Measurements from ENCODE around the gene ACTRT2. TPM values are rescaled to one million over a fixed set of nuclear protein-coding genes. Genes with fewer than 3 reads are reported as not detected.
A peak's percentile ranks its signal among the peaks of the same experiment; 100 is the strongest.

The ACTRT2 gene
- total and polyA plus RNA-seq, 7 experiments from 2014 or later, result not detected

DNA sequence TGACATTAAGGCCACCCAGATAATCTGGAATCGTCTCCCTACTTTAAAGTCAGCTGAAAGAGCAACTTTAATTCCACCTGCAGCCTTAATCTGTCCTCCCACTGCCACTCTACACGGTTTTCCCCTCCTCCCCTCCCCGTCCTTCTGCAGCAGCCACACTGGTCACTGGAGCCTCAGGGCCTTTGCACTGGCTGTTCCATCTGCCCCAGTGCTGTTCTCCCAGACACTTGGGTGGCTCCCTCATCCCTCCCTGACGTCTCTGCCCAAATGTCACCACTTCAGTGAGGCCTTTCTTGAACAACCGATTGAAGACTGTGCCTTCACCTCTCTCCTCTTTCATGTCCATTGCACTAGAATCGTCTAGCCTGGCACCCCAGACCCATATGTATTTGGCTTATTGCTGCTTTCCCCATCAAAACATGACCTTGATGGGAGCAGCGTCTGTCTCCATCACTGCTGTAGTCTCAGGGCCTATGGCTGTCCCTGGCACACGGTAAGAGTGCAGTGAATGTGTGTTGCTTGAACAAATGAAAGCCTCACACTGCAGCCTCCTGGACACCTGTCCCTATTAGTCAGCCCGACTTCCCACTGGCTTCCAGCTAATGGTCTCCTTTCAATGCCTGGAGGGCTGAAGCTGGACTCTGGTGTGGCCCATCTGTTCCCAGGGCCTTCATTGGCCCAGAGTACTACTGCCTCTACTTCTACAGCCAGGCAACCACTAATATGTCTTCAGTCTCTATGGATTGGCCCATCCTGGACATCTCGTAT, 37.2 kb downstream of the ACTRT2 start:
- H3K36me3 ChIP-seq (ENCODE audit: control insufficient read depth in 2 of 3, insufficient read depth in 3 of 3, low read length in 3 of 3), result no peaks in the 10 kb centered on the region
- H3K27me3 ChIP-seq (ENCODE audit: control insufficient read depth in 2 of 2, insufficient read depth in 2 of 2, low read length in 2 of 2), result no peaks in the 10 kb centered on the region
- ChIA-PET CTCF (no interaction called here), POLR2A (no interaction called here)
- no peak overlapping the region for H3K27ac ChIP-seq (ENCODE audit: low read depth, low read length)
- no peak for DNase-seq
- Mint-ChIP-seq H3K9me3 (peaks cover 0 to 4% (median 0%) of the 10 kb centered on the region in 11 donors), H3K4me3 (no peak overlapping the region), H3K27ac (peak overlapping the region in 1 of 9 donors; percentile 52), H3K27me3 (peaks cover 0 to 5% (median 0%) of the 10 kb centered on the region in 5 donors), H3K36me3 (no peaks in the 10 kb centered on the region), H3K4me1 (peaks cover 0 to 4% (median 0%) of the 10 kb centered on the region in 7 donors)
- H3K4me3 ChIP-seq (ENCODE audit: low read length), result no peak overlapping the region
- intact Hi-C loops (cut with micrococcal nuclease), result no loop called here
- H3K4me1 ChIP-seq (ENCODE audit: control insufficient read depth in 2 of 2, insufficient read depth in 2 of 2, low read length in 2 of 2), result no peaks in the 10 kb centered on the region
- ATAC-seq, result no peak
- no peaks in the 10 kb centered on the region for H3K9me3 ChIP-seq (ENCODE audit: control insufficient read depth in 2 of 3, low read length in 3 of 3)

DNA sequence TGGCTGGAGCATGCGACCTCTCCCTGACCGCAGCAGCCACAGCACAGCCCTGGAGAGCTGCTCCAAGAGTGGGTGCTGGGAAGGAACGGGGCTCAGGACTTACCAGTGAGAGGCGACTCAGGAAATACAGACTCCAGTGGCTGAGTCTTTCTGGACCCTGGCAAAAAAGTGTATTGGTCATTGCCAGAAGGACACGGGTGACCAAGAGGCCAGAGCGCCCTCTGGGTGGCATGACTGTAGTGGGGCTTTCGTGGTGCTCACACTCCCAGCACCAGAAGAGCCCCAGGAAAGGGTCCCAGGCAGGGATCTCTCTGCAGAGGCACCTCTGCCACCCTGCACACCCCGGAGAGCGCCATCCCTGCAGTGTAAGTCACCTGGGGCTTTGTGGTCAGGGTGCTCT, 38.9 kb downstream of the ACTRT2 start:
- H3K9me3 Mint-ChIP-seq, result peaks cover 0 to 4% (median 0%) of the 10 kb centered on the region in 11 donors
- CTCF ChIA-PET, result no interaction called here
- no peak overlapping the region for H3K4me3 Mint-ChIP-seq
- intact Hi-C loops (cut with micrococcal nuclease), result no loop called here
- H3K27me3 ChIP-seq (ENCODE audit: control insufficient read depth in 2 of 2, insufficient read depth in 2 of 2, low read length in 2 of 2), result no peaks in the 10 kb centered on the region
- peaks cover 0 to 2% (median 0%) of the 10 kb centered on the region in 5 donors for H3K27me3 Mint-ChIP-seq
- ATAC-seq, result no peak
- POLR2A ChIA-PET, result no interaction called here
- H3K4me3 ChIP-seq (ENCODE audit: low read length), result no peak overlapping the region
- H3K4me1 Mint-ChIP-seq, result peaks cover 0 to 4% (median 0%) of the 10 kb centered on the region in 7 donors
- no peak for DNase-seq
- no peaks in the 10 kb centered on the region for H3K36me3 Mint-ChIP-seq
- H3K36me3 ChIP-seq (ENCODE audit: control insufficient read depth in 2 of 3, insufficient read depth in 3 of 3, low read length in 3 of 3), result no peaks in the 10 kb centered on the region
- H3K27ac Mint-ChIP-seq, result no peak overlapping the region
- H3K27ac ChIP-seq (ENCODE audit: low read depth, low read length), result no peak overlapping the region
- H3K9me3 ChIP-seq (ENCODE audit: control insufficient read depth in 2 of 3, low read length in 3 of 3), result no peaks in the 10 kb centered on the region
- no peaks in the 10 kb centered on the region for H3K4me1 ChIP-seq (ENCODE audit: control insufficient read depth in 2 of 2, insufficient read depth in 2 of 2, low read length in 2 of 2)

DNA sequence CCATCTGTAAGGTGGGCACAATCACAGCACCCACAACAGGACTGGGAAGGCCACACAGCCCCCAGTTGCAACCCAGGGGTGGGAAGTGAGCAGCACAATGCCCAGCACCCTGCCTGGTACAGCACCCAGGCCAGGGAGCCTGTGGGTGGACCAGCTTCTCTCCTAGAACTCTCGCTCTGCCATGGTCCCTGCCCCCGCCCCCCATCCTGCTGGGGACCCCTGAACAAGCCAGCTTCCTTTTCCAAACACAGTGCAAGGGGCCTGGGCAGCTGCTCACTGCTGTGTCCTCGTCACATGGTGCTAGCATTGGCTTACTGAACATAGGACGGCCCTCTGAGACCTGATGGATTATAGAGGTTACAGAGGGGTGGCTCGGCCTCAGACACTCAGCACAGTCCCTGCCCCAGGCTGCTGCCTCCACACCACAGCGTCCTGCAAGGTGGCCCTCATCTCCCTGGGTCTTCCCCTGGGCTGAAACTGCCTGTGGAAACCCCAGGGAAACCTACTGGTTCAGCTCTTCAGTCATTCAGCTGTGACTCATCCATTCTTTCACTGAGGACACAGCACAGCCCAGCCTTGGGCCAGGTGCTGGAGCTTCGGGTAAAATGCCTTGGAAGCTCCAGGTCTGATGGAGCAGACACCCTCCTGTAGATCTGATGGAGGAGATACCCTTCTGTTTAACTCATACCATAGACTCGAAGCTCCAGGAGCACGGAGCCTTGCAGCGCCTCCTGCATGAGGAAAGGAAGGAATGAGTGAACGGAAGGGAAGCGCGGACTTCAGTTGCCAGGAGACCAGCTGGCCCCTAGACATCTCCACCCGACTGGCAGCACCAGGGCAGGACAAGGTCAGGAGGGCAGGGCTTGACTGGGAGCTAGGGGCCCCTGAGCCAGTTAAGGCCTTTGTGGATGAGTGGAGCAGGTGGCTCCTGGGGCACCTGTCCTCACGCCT, 39.6 kb downstream of the ACTRT2 start:
- ATAC-seq (no peak), DNase-seq (peak in 1 of 9 donors; percentile 6)
- POLR2A ChIA-PET, result interaction anchor here (0.7 kb wide), 1 partner anchor 27 kb away, joined by 3 read pairs; no protein-coding TSS in a partner anchor
- Mint-ChIP-seq H3K36me3 (no peaks in the 10 kb centered on the region), H3K4me3 (no peak overlapping the region), H3K9me3 (peaks cover 0 to 4% (median 0%) of the 10 kb centered on the region in 11 donors), H3K4me1 (peaks cover 0 to 4% (median 0%) of the 10 kb centered on the region in 7 donors), H3K27ac (no peak overlapping the region), H3K27me3 (peaks cover 0 to 3% (median 0%) of the 10 kb centered on the region in 5 donors)
- Histone ChIP-seq H3K4me1 (ENCODE audit: control insufficient read depth in 2 of 2, insufficient read depth in 2 of 2, low read length in 2 of 2) (no peaks in the 10 kb centered on the region), H3K27me3 (ENCODE audit: control insufficient read depth in 2 of 2, insufficient read depth in 2 of 2, low read length in 2 of 2) (no peaks in the 10 kb centered on the region), H3K9me3 (ENCODE audit: control insufficient read depth in 2 of 3, low read length in 3 of 3) (no peaks in the 10 kb centered on the region), H3K27ac (ENCODE audit: low read depth, low read length) (no peak overlapping the region), H3K4me3 (ENCODE audit: low read length) (no peak overlapping the region), H3K36me3 (ENCODE audit: control insufficient read depth in 2 of 3, insufficient read depth in 3 of 3, low read length in 3 of 3) (no peaks in the 10 kb centered on the region)
- CTCF ChIA-PET, result interaction anchor here (0.9 kb wide), 1 partner anchor 48 kb away, joined by 3 read pairs; no protein-coding TSS in a partner anchor
- intact Hi-C loops (cut with micrococcal nuclease), result no loop called here

DNA sequence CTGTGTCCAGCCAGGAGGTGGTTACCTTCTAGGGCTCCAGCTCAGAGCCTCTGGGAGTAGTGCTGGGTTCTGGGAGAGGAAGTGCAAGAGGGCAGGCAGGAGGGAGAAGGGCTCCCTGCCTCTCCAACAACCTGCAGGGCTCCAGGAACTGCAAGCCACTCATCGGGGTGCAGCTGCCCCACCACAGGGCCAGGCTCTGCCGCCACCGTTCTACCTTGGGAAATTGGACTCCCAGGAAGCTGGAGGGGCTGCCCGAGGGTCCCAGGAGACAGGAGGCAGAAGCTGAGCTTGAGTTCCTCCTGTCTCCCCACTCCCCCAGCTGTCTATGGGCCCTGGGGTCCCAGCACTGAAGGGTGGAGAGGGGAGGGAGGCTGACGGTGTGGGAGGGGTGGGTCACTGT, 40.3 kb downstream of the ACTRT2 start:
- Histone ChIP-seq H3K4me3 (ENCODE audit: low read length) (no peak overlapping the region), H3K9me3 (ENCODE audit: control insufficient read depth in 2 of 3, low read length in 3 of 3) (no peaks in the 10 kb centered on the region), H3K27me3 (ENCODE audit: control insufficient read depth in 2 of 2, insufficient read depth in 2 of 2, low read length in 2 of 2) (no peaks in the 10 kb centered on the region), H3K27ac (ENCODE audit: low read depth, low read length) (no peak overlapping the region), H3K4me1 (ENCODE audit: control insufficient read depth in 2 of 2, insufficient read depth in 2 of 2, low read length in 2 of 2) (no peaks in the 10 kb centered on the region), H3K36me3 (ENCODE audit: control insufficient read depth in 2 of 3, insufficient read depth in 3 of 3, low read length in 3 of 3) (no peaks in the 10 kb centered on the region)
- Mint-ChIP-seq H3K27me3 (peaks cover 0 to 5% (median 0%) of the 10 kb centered on the region in 5 donors), H3K4me3 (no peak overlapping the region), H3K9me3 (peaks cover 0 to 4% (median 0%) of the 10 kb centered on the region in 11 donors), H3K27ac (no peak overlapping the region), H3K4me1 (peaks cover 0 to 4% (median 0%) of the 10 kb centered on the region in 7 donors), H3K36me3 (no peaks in the 10 kb centered on the region)
- POLR2A ChIA-PET, result interaction anchor here (0.7 kb wide), 1 partner anchor 28 kb away, joined by 3 read pairs; no protein-coding TSS in a partner anchor
- intact Hi-C loops (cut with micrococcal nuclease), result no loop called here
- ATAC-seq, result no peak
- CTCF ChIA-PET, result interaction anchor here (0.9 kb wide), 1 partner anchor 49 kb away, joined by 3 read pairs; no protein-coding TSS in a partner anchor
- DNase-seq, result no peak

DNA sequence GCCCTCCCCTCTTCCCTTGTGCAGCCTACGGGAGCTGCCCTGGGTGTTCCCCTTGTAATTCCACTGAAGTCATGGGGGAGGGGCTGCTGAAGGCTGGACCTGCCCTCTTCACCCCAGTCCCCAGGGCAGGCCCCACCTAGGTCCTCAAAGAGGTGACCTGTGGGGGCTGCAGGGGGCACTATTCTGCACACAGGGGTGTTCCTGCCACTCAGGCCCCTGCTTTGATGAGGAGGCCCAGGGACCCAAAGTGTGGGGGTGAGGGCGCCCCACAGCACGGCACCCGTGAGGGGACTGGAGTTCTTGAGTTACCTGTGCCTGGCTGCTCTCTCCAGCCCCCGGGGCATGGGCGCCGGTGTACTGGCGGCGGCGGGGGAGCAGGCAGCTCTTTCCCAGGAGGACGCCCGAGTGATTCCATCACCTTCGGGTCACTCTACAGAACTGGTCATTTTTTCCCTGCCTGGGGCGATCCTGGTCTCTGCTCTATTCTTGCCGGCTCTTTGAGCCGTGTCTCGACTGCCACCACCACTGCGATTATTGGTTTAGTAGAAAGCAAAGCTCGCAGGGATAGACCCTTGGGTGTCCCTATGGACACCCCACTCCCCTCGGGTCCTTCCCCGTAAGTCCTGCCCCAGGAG, 40.8 kb downstream of the ACTRT2 start:
- H3K27me3 ChIP-seq (ENCODE audit: control insufficient read depth in 2 of 2, insufficient read depth in 2 of 2, low read length in 2 of 2), result no peaks in the 10 kb centered on the region
- no peaks in the 10 kb centered on the region for H3K36me3 ChIP-seq (ENCODE audit: control insufficient read depth in 2 of 3, insufficient read depth in 3 of 3, low read length in 3 of 3)
- CTCF ChIA-PET, result no interaction called here
- H3K4me3 Mint-ChIP-seq, result no peak overlapping the region
- intact Hi-C loops (cut with micrococcal nuclease), result no loop called here
- H3K9me3 Mint-ChIP-seq, result peaks cover 0 to 4% (median 0%) of the 10 kb centered on the region in 11 donors
- peaks cover 0 to 4% (median 0%) of the 10 kb centered on the region in 7 donors for H3K4me1 Mint-ChIP-seq
- DNase-seq (no peak), ATAC-seq (no peak)
- no peak overlapping the region for H3K27ac ChIP-seq (ENCODE audit: low read depth, low read length)
- H3K27ac Mint-ChIP-seq, result no peak overlapping the region
- H3K9me3 ChIP-seq (ENCODE audit: control insufficient read depth in 2 of 3, low read length in 3 of 3), result no peaks in the 10 kb centered on the region
- H3K36me3 Mint-ChIP-seq, result no peaks in the 10 kb centered on the region
- POLR2A ChIA-PET, result no interaction called here
- no peaks in the 10 kb centered on the region for H3K4me1 ChIP-seq (ENCODE audit: control insufficient read depth in 2 of 2, insufficient read depth in 2 of 2, low read length in 2 of 2)
- H3K4me3 ChIP-seq (ENCODE audit: low read length), result no peak overlapping the region
- H3K27me3 Mint-ChIP-seq, result peaks cover 0 to 9% (median 0%) of the 10 kb centered on the region in 5 donors

DNA sequence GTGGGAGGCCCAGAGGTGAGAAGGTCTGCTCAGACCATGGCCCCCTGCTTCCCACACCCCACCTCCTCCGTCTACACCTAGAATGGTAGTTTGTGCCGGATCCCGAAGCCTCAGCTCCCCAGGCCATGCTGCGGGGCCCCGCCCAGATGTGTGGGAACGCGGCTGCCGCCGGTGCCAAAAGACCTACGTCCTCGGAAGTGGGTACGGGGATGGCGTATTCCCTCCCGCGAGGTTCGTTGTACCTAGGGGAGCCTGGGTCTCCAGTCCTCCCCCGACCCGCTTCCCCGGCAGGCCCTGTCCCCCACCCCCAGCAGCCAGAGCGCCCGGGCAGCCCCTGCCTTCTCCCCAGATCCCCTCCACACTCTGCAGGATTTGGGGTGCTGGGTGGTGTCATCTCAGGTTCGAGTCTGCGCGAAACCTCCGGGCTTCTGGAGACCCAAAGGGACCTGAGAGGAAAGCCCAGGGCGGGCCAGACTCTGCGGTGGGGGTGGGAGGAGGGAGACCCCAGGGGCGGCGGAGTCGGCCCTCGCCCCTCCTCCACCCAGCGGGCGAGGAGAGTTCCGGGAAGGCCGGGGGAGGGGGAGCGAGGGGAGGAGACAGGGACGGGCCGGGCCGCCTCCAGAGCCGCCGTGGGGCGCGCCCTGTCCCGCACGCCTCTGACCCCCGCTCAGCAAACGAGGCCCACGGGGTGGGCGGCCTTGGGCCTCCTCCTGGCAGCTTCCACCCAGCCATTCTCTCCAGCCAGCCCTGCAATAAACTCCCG, 41.5 kb downstream of the ACTRT2 start:
- peaks cover 0 to 4% (median 0%) of the 10 kb centered on the region in 7 donors for H3K4me1 Mint-ChIP-seq
- H3K27me3 ChIP-seq (ENCODE audit: control insufficient read depth in 2 of 2, insufficient read depth in 2 of 2, low read length in 2 of 2), result no peaks in the 10 kb centered on the region
- CTCF ChIA-PET, result no interaction called here
- ATAC-seq (no peak), DNase-seq (peak in 1 of 9 donors; percentile 5)
- no peaks in the 10 kb centered on the region for H3K36me3 ChIP-seq (ENCODE audit: control insufficient read depth in 2 of 3, insufficient read depth in 3 of 3, low read length in 3 of 3)
- peaks cover 0 to 13% (median 0%) of the 10 kb centered on the region in 5 donors for H3K27me3 Mint-ChIP-seq
- no peaks in the 10 kb centered on the region for H3K9me3 ChIP-seq (ENCODE audit: control insufficient read depth in 2 of 3, low read length in 3 of 3)
- no peaks in the 10 kb centered on the region for H3K4me1 ChIP-seq (ENCODE audit: control insufficient read depth in 2 of 2, insufficient read depth in 2 of 2, low read length in 2 of 2)
- H3K4me3 Mint-ChIP-seq, result no peak overlapping the region
- intact Hi-C loops (cut with micrococcal nuclease), result no loop called here
- H3K36me3 Mint-ChIP-seq, result no peaks in the 10 kb centered on the region
- H3K27ac Mint-ChIP-seq, result no peak overlapping the region
- no peak overlapping the region for H3K4me3 ChIP-seq (ENCODE audit: low read length)
- H3K27ac ChIP-seq (ENCODE audit: low read depth, low read length), result no peak overlapping the region
- POLR2A ChIA-PET, result no interaction called here
- peaks cover 0 to 4% (median 0%) of the 10 kb centered on the region in 11 donors for H3K9me3 Mint-ChIP-seq
